ENCODE data around the gene ANGPTL1. TPM values are rescaled to one million over a fixed set of nuclear protein-coding genes. Genes with fewer than 3 reads are reported as not detected.
A peak's percentile ranks its signal among the peaks of the same experiment; 100 is the strongest.

The ANGPTL1 gene
- total RNA-seq, 4 donors from 2014 or later = 77.8 to 286 (median 142) TPM

GRCh38 chr1:178818416-178818815 lies 52.5 kb downstream of the ANGPTL1 start:
- intact Hi-C loops (cut with DNase I; ENCODE audit: low total_unique reads) = loop anchor here (10.0 kb wide), 1 partner anchor 186 kb away; no protein-coding TSS in a partner anchor
- DNase-seq = peak in 1 of 2 donors; percentile 45
- peak overlapping the region; percentile 31 to 51 for H3K27ac ChIP-seq

GRCh38 chr1:178810585-178810984 lies 60.3 kb downstream of the ANGPTL1 start:
- H3K9me3 ChIP-seq = no peaks in the 10 kb centered on the region
- intact Hi-C loops (cut with DNase I; ENCODE audit: low total_unique reads) = loop anchor here (10.0 kb wide), 1 partner anchor 194 kb away; no protein-coding TSS in a partner anchor
- no peaks in the 10 kb centered on the region for H3K27me3 ChIP-seq
- no peak for DNase-seq
- H3K4me3 ChIP-seq = no peak overlapping the region
- no peaks in the 10 kb centered on the region for H3K4me1 ChIP-seq
- TF ChIP-seq POLR2A (IDR thresholded peaks at IDR 0.05) (no peak), CTCF (IDR thresholded peaks at IDR 0.05) (no peak)
- no peaks in the 10 kb centered on the region for H3K36me3 ChIP-seq
- no peak overlapping the region for H3K27ac ChIP-seq

More at GRCh38 chr1:178818416-178818815, 52.5 kb downstream of the ANGPTL1 start:
- Histone ChIP-seq H3K36me3 (no peaks in the 10 kb centered on the region), H3K27me3 (no peaks in the 10 kb centered on the region), H3K9me3 (no peaks in the 10 kb centered on the region), H3K4me3 (no peak overlapping the region), H3K4me1 (no peaks in the 10 kb centered on the region)
- TF ChIP-seq CTCF (IDR thresholded peaks at IDR 0.05) (no peak), POLR2A (IDR thresholded peaks at IDR 0.05) (no peak)

DNA sequence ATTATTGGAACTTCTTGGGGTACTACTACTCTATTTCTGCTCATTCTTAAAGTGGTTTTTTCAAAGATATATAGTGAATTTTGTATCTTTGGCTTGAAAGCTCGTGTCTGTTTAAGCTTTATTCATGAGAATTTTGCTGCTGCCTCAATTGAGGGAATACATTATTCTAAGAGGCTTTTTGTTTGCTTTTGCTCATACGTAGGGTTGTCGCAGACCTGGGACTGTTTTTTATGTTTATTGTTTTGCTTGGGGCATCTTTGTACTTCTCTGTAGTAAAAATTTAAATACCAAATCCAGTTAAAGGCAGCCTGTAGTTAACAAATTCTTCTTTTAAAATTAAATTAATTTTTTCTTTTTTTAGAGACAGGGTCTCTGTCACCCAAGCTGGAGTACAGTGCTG lies 62.3 kb downstream of the ANGPTL1 start:
- no peak for DNase-seq
- Histone ChIP-seq H3K27me3 (no peaks in the 10 kb centered on the region), H3K27ac (no peak overlapping the region), H3K9me3 (no peaks in the 10 kb centered on the region), H3K36me3 (no peaks in the 10 kb centered on the region), H3K4me1 (no peaks in the 10 kb centered on the region), H3K4me3 (no peak overlapping the region)
- intact Hi-C loops (cut with DNase I; ENCODE audit: low total_unique reads) = no loop called here
- TF ChIP-seq CTCF (IDR thresholded peaks at IDR 0.05) = no peak
- no peak for TF ChIP-seq POLR2A (IDR thresholded peaks at IDR 0.05)

DNA sequence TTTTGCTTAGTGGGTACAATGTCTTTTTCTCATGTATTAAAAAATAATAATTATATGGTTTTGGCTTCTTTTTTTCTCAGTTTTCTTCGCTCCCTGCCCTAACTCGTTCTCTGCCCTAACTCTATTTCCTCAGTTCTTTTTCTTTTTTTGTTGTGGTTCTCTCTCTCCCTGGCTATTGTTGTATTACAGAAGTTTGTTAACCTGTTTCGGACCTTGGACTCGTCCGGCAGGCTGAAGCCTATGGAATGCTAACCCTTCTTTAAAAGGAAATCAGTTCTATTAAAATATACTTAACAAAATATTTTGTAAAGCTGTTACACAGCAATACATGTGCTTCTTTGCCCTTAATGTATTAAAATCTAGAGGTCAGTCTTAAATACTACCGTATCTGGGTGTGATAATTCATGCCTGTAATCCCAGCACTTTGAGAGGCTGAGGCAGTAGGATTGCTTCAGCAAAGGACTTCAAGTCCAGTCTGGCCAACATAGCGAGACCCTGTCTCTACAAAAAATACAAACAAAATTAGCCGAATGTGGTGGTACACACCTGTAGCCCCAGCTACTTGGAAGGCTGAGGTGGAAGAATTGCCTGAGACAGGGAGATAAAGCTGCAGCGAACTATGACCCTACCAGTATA lies 64.1 kb downstream of the ANGPTL1 start:
- H3K9me3 ChIP-seq = no peaks in the 10 kb centered on the region
- no peak for TF ChIP-seq POLR2A (IDR thresholded peaks at IDR 0.05)
- TF ChIP-seq CTCF (IDR thresholded peaks at IDR 0.05) = no peak
- H3K27ac ChIP-seq = no peak overlapping the region
- intact Hi-C loops (cut with DNase I; ENCODE audit: low total_unique reads) = no loop called here
- H3K4me3 ChIP-seq = no peak overlapping the region
- no peaks in the 10 kb centered on the region for H3K27me3 ChIP-seq
- no peaks in the 10 kb centered on the region for H3K4me1 ChIP-seq
- DNase-seq = no peak
- H3K36me3 ChIP-seq = no peaks in the 10 kb centered on the region

DNA sequence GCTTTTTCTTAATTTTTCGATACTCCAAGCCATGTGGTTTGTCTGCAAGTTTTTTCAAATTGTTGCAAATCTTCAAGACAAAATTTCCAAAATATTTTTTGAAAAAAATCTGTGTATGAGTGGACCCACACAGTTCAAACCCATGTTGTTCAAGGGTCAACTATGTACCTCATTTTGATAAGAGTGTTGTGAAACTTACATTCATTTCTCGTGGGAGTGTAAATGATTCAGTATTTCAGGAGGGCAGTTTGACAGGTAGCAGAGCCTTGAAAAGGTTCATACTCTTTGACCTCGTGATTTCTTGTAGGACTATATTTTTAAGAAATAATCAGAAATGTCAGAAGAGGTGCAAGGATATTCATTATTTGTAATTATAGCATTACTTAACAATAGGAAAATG lies 68.0 kb downstream of the ANGPTL1 start:
- Histone ChIP-seq H3K27ac (no peak overlapping the region), H3K4me3 (no peak overlapping the region), H3K9me3 (no peaks in the 10 kb centered on the region), H3K36me3 (no peaks in the 10 kb centered on the region), H3K27me3 (no peaks in the 10 kb centered on the region), H3K4me1 (no peaks in the 10 kb centered on the region)
- intact Hi-C loops (cut with DNase I; ENCODE audit: low total_unique reads) = no loop called here
- DNase-seq = no peak
- TF ChIP-seq CTCF (IDR thresholded peaks at IDR 0.05) (no peak), POLR2A (IDR thresholded peaks at IDR 0.05) (no peak)

Other genes starting within 250 kb of the ANGPTL1 start
- 100 to 1,000 TPM in 1 of 4 donors, 10 to 100 TPM in 2, 1 to 10 TPM in 1; 4.9 to 109 (median 24.7) TPM for gene RALGPS2, start 145.8 kb downstream of the ANGPTL1 start, total RNA-seq
- gene FAM20B, start 154.8 kb upstream of the ANGPTL1 start, total RNA-seq = 10 to 100 TPM; 12.8 to 70.1 (median 36.7) TPM
- gene TOR3A, start 211.0 kb upstream of the ANGPTL1 start, total RNA-seq = 10 to 100 TPM in 2 of 4 donors, 1 to 10 TPM in 2; 5.9 to 43.3 (median 13.7) TPM